ENCODE data around the gene ELP4. TPM values are rescaled to one million over a fixed set of nuclear protein-coding genes. Genes with fewer than 3 reads are reported as not detected.

Gene ELP4
- total and polyA plus RNA-seq, 9 of the 15 experiments (the other 6 are each of a cell fraction or from before 2014, with no cell fraction given): 24.1 to 60.3 (median 38.7) TPM

GRCh38 chr11:31477528-31478222, 31.9 kb upstream of the ELP4 start (continued):
- TF ChIP-seq ZC3H11A (IDR thresholded peaks at IDR 0.05; ENCODE audit: low read depth, low read length) (no peak), MAFK (IDR thresholded peaks at IDR 0.05; ENCODE audit: low read length) (no peak), BRD9 (IDR thresholded peaks at IDR 0.05; ENCODE audit: low read depth, partially characterized antibody) (no peak), SREBF1 (IDR thresholded peaks at IDR 0.05; ENCODE audit: borderline replicate concordance, low read depth, low read length) (no peak)

- Histone ChIP-seq H3K9me3 (replicated peaks; ENCODE audit: control insufficient read depth, insufficient read depth, low read depth, low read length) (no peaks in the 10 kb centered on the region), H3K4me1 (replicated peaks in 1 of 2; ENCODE audit: control insufficient read depth in 2 of 2, insufficient read depth in 2 of 2, low read length in 2 of 2) (no peaks in the 10 kb centered on the region), H2AFZ (ENCODE audit: low read depth, low read length) (no peak overlapping the region), H4K20me1 (replicated peaks; ENCODE audit: control insufficient read depth, insufficient read depth, low read length) (no peaks in the 10 kb centered on the region), H3K36me3 (ENCODE audit: control insufficient read depth, insufficient read depth, low read length) (peaks cover 5% of the 10 kb centered on the region), H3K27me3 (ENCODE audit: control insufficient read depth in 2 of 2, insufficient read depth in 2 of 2, low read length in 2 of 2) (no peaks in the 10 kb centered on the region), H3K4me2 (ENCODE audit: insufficient read depth, low read length) (no peak overlapping the region), H3K4me3 (no peak overlapping the region), H3K27ac (ENCODE audit: extremely low read depth, low read depth, low read length) (no peak overlapping the region), H3K9me1 (ENCODE audit: control insufficient read depth, insufficient read depth, low read length) (no peaks in the 10 kb centered on the region), H3K9ac (ENCODE audit: insufficient read depth in 1 of 2, low read depth in 2 of 2, low read length in 2 of 2) (no peak overlapping the region), H3K79me2 (ENCODE audit: control insufficient read depth, insufficient read depth, low read length) (peaks cover 71% of the 10 kb centered on the region)
- POLR2A ChIA-PET: interaction anchor here (0.6 to 0.9 kb wide), 2 partner anchors 18 to 413 kb away, joined by 3 read pairs; no protein-coding TSS in a partner anchor
- ATAC-seq (no peak), FAIRE-seq (no peak), DNase-seq (ENCODE audit: extremely low read depth in 1 of 4, low spot score in 3 of 4) (no peak)
- no TSS peak for BruUV-seq (replicated peaks)
- in situ Hi-C loops (cut with MboI): no loop called here
- WGBS (ENCODE audit: insufficient coverage, low coverage, missing lambda C conversion rate): 85% methylated on average over 2 of the region's 2 CpGs
- CTCF ChIA-PET (ENCODE audit: low intra/inter-chr PET ratio): no interaction called here
- intact Hi-C loops (cut with micrococcal nuclease): no loop called here
- TF ChIP-seq STAT5B (CRISPR knock-in tag; IDR thresholded peaks at IDR 0.05) (no peak), ZBTB7A (IDR thresholded peaks at IDR 0.05; ENCODE audit: borderline replicate concordance, control insufficient read depth, low read depth, low read length) (no peak), YY1 (IDR thresholded peaks at IDR 0.05; ENCODE audit: borderline replicate concordance in 1 of 3, control insufficient read depth in 1 of 3, extremely low read depth in 1 of 3, insufficient read depth in 3 of 3, insufficient read length in 1 of 3, insufficient replicate concordance in 2 of 3, low read depth in 1 of 3, low read length in 2 of 3) (no peak), ERF (CRISPR knock-in tag; IDR thresholded peaks at IDR 0.05) (no peak), ZBTB26 (CRISPR knock-in tag; IDR thresholded peaks at IDR 0.05) (no peak)
These were observed 31.4 kb upstream of the ELP4 start for GRCh38 chr11:31478223-31478590.

Data from K562 (cell line).